GM06990 (cell line): ENCODE results near the gene DUSP28.

ENCODE experiments used
- DNase-seq: peaks from one replicate; pipeline ENCODE4 v3.0.0-alpha.2; 2011; ENCODE audit not compliant: insufficient read length; ENCODE audit errors: extremely low read depth
- H3K27me3 ChIP-seq: replicated peaks from 2 replicates; pipeline ENCODE4 v1.6.0; 2011; ENCODE audit warnings: low read length; ENCODE audit not compliant: control insufficient read depth, insufficient read depth
- H3K36me3 ChIP-seq: 2 replicates; pipeline ENCODE4 v1.5.1; 2011; ENCODE audit warnings: low read length; ENCODE audit not compliant: control insufficient read depth, insufficient read depth
- H3K4me3 ChIP-seq: replicated peaks from 2 replicates; pipeline ENCODE4 v1.5.1; 2011; ENCODE audit warnings: low read depth, mild to moderate bottlenecking, control low read depth, low read length
- CTCF ChIP-seq: IDR thresholded peaks from 2 replicates; pipeline ENCODE4 v1.5.1; 2011; ENCODE audit warnings: low read length, control low read depth, mild to moderate bottlenecking, inconsistent platforms; ENCODE audit not compliant: insufficient read depth, poor library complexity, severe bottlenecking

Gene DUSP28

GRCh38 chr2:240555541-240556250, 4.5 kb upstream of the DUSP28 start:
- no peak for DNase-seq
- TF ChIP-seq CTCF, result no peak
- H3K27me3 ChIP-seq, result no peaks in the 10 kb centered on the region
- H3K4me3 ChIP-seq, result no peak overlapping the region
- H3K36me3 ChIP-seq, result peaks cover 6% of the 10 kb centered on the region

DNA sequence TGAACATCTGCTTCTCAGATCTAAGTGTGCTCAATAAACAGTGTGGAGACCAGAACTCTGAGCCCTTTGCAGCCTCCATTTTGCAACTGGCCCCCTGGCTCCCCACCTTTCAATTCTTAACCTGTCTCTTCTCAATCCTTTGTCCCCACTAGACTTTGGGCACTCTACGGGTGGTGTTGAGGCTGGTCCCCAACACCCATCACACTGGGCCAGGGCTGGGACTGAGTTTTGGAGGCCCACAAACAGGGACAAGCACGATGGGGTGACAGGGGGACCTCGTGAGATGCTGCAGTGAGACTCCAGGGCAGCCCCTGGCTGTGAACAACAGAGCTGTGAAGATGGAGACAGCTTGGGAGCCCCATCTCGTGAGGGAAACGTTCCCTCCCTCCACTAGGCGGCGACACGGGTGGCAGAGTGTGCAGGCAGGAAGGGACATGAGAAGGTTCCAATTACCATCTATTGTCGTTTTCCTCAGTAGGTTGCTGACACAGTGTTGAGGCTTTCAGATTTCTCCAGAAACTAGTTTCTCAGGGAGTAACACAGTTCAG, 3.5 kb upstream of the DUSP28 start:
- TF ChIP-seq CTCF, result peak; percentile 72
- peaks cover 5% of the 10 kb centered on the region for H3K36me3 ChIP-seq
- peak; percentile 60 for DNase-seq
- no peaks in the 10 kb centered on the region for H3K27me3 ChIP-seq
- no peak overlapping the region for H3K4me3 ChIP-seq

- DNase-seq, result no peak
- H3K36me3 ChIP-seq, result peaks cover 5% of the 10 kb centered on the region
- H3K27me3 ChIP-seq, result no peaks in the 10 kb centered on the region
- no peak for TF ChIP-seq CTCF
- peak overlapping the region; percentile 50 for H3K4me3 ChIP-seq
These were observed 2.9 kb upstream of the DUSP28 start for GRCh38 chr2:240557101-240557751.

GRCh38 chr2:240557808-240558207, 2.3 kb upstream of the DUSP28 start, which contains the start of gene ANKMY1:
TSS of gene ANKMY1 (minus strand) at chr2:240557988. CDS start at chr2:240557335, 653 bp downstream.
- peak; percentile 86 for DNase-seq
- peak within 1 kb of the TSS; percentile 50 for H3K4me3 ChIP-seq
- no peak for TF ChIP-seq CTCF
- H3K36me3 ChIP-seq, result peaks cover 4% of the 10 kb centered on the region
- H3K27me3 ChIP-seq, result no peaks in the 10 kb centered on the region

DNA sequence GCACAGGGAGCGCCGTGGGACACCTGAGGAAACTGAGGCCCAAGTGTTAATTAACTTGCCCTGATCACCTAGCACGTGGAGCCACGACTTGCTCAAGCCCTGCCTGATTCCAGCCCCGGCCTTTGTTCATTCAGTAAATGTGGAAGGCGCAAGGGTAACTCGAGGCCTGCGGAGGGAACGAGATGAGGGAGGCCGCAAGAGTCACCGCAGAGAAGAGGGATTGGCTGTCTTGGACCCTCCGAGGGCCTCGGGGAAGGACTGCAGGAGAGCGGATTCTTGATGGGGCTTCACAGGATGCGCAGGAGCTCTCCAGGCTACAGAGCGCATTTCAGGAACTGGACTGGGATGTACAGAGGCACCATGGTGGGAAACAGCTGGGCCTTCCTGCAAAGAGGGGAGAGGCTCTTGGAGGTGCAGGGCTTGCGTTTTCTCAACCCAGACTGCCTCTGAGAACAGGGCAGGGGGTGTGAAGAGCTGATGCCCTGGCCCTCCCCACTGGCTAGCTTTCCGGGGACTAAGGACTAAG, 1.9 kb upstream of the DUSP28 start:
- Histone ChIP-seq H3K36me3 (peaks cover 2% of the 10 kb centered on the region), H3K27me3 (no peaks in the 10 kb centered on the region), H3K4me3 (peak overlapping the region; percentile 50)
- no peak for TF ChIP-seq CTCF
- no peak for DNase-seq
